ENCODE results near the gene EIF3L. TPM values are rescaled to one million over a fixed set of nuclear protein-coding genes. Genes with fewer than 3 reads are reported as not detected.
A peak's percentile ranks its signal among the peaks of the same experiment; 100 is the strongest.
"Not testable (repeated sequence)": the region's sequence is repeated elsewhere in the genome, so short reads cannot be mapped to it uniquely, and the experiment has no call there.

The EIF3L gene
- total RNA-seq (100 to 1,000 TPM; 383 to 586 (median 525) TPM), polyA plus RNA-seq (100 to 1,000 TPM; 338 to 419 TPM), total RNA-seq (268 reads per million, percentile 95 among the genes with 10 or more reads in this experiment)

- ChIA-PET CTCF (interaction anchor here (0.6 to 2.4 kb wide), 4 partner anchors 11 to 227 kb away, joined by 3 to 8 read pairs (median 3); no protein-coding TSS in a partner anchor), POLR2A (interaction anchor here (0.7 to 1.9 kb wide), 3 partner anchors 14 to 241 kb away, joined by 4 to 6 read pairs (median 4); partner anchors contain the start of gene GGA1)
- peaks cover 7 to 25% (median 13%) of the 10 kb centered on the region in 3 experiments for H3K36me3 ChIP-seq (ENCODE audit: control insufficient read depth in 2 of 3, insufficient read depth in 3 of 3, low read length in 3 of 3)
- H3K27ac ChIP-seq (ENCODE audit: low read depth, low read length), result peak within 1 kb of the TSS; percentile 79
- ATAC-seq, result peak; percentile 79
- H3K4me3 Mint-ChIP-seq, result peak within 1 kb of the TSS; percentile 91 to 99 (median 95)
- peak within 1 kb of the TSS; percentile 77 for H3K4me3 ChIP-seq (ENCODE audit: low read length)
- H3K9me3 Mint-ChIP-seq, result peaks cover 0 to 4% (median 0%) of the 10 kb centered on the region in 11 donors
- H3K27me3 Mint-ChIP-seq, result no peaks in the 10 kb centered on the region
- peaks cover 26 to 60% (median 50%) of the 10 kb centered on the region in 7 donors for H3K4me1 Mint-ChIP-seq
- no peaks in the 10 kb centered on the region for H3K9me3 ChIP-seq (ENCODE audit: control insufficient read depth in 2 of 3, low read length in 3 of 3)
- intact Hi-C loops (cut with micrococcal nuclease), result loop anchor here (1.0 to 10.0 kb wide), 10 partner anchors 14 to 619 kb away; partner anchors contain the start of genes GGA1 (in 2 of the 2), GCAT (in 1 of the 2), LGALS1 (in 1 of the 2) and NOL12 (in 1 of the 2)
- peak; percentile 79 to 90 (median 84) for DNase-seq
- H3K27me3 ChIP-seq (ENCODE audit: control insufficient read depth in 2 of 2, insufficient read depth in 2 of 2, low read length in 2 of 2), result no peaks in the 10 kb centered on the region
- H3K36me3 Mint-ChIP-seq, result peaks cover 4 to 31% (median 18%) of the 10 kb centered on the region in 5 donors
- peak within 1 kb of the TSS; percentile 89 to 100 (median 98) for H3K27ac Mint-ChIP-seq
- peaks cover 21 to 26% of the 10 kb centered on the region in 2 donors for H3K4me1 ChIP-seq (ENCODE audit: control insufficient read depth in 2 of 2, insufficient read depth in 2 of 2, low read length in 2 of 2)
Measured at GRCh38 chr22:37849089-37849751, at the start of gene EIF3L. Gene EIF3L, plus strand, starts transcription at chr22:37849419. Its CDS starts 31 bp downstream, at chr22:37849450.

DNA sequence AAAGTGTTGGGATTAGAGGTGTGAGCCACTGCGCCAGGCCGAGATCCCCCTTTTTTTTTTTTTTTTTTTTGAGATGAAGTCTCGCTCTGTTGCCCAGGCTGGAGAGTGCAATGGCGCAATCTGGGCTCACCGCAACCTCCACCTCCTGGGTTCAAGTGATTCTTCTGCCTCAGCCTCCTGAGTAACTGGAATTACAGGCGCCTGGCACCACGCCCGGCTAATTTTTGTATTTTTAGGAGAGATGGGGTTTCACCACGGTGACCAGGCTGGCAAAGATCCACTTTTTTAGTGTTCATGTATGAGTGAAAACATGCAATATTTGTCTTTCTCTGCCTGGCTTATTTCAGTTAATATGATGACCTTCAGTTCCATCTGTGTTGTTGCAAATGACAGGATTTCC is 49.2 kb upstream of the EIF3L start:
- CTCF ChIA-PET; H3K4me3 ChIP-seq (ENCODE audit: low read length); ATAC-seq; H3K36me3 ChIP-seq (ENCODE audit: control insufficient read depth in 2 of 3, insufficient read depth in 3 of 3, low read length in 3 of 3); H3K27ac ChIP-seq (ENCODE audit: low read depth, low read length); DNase-seq; POLR2A ChIA-PET; H3K36me3 Mint-ChIP-seq; H3K27me3 ChIP-seq (ENCODE audit: control insufficient read depth in 2 of 2, insufficient read depth in 2 of 2, low read length in 2 of 2); H3K9me3 ChIP-seq (ENCODE audit: control insufficient read depth in 2 of 3, low read length in 3 of 3); H3K9me3 Mint-ChIP-seq: not testable (repeated sequence)
- H3K27ac Mint-ChIP-seq, result peak overlapping the region in 1 of 9 donors; percentile 36
- H3K4me1 Mint-ChIP-seq, result peaks cover 0 to 20% (median 18%) of the 10 kb centered on the region in 7 donors
- H3K27me3 Mint-ChIP-seq, result peaks cover 0 to 35% (median 12%) of the 10 kb centered on the region in 5 donors
- peaks cover 0 to 15% of the 10 kb centered on the region in 2 donors for H3K4me1 ChIP-seq (ENCODE audit: control insufficient read depth in 2 of 2, insufficient read depth in 2 of 2, low read length in 2 of 2)
- intact Hi-C loops (cut with micrococcal nuclease), result loop anchor here (10.0 kb wide), 3 partner anchors 115 to 385 kb away; partner anchors contain the start of genes NOL12 (in 1 of the 2) and PLA2G6 (in 1 of the 2)
- H3K4me3 Mint-ChIP-seq, result peak overlapping the region in 1 of 10 donors; percentile 3

- Mint-ChIP-seq H3K27ac (peak overlapping the region in 1 of 9 donors; percentile 58), H3K4me3 (peak overlapping the region; percentile 76 to 90 (median 84)), H3K27me3 (peaks cover 4 to 44% (median 24%) of the 10 kb centered on the region in 5 donors), H3K9me3 (peaks cover 0 to 1% (median 0%) of the 10 kb centered on the region in 11 donors), H3K4me1 (peaks cover 15 to 37% (median 34%) of the 10 kb centered on the region in 7 donors), H3K36me3 (peaks cover 0 to 5% (median 0%) of the 10 kb centered on the region in 5 donors)
- Histone ChIP-seq H3K27me3 (ENCODE audit: control insufficient read depth in 2 of 2, insufficient read depth in 2 of 2, low read length in 2 of 2) (peaks cover 0 to 13% of the 10 kb centered on the region in 2 donors), H3K27ac (ENCODE audit: low read depth, low read length) (no peak overlapping the region), H3K4me3 (ENCODE audit: low read length) (peak overlapping the region; percentile 64), H3K4me1 (ENCODE audit: control insufficient read depth in 2 of 2, insufficient read depth in 2 of 2, low read length in 2 of 2) (peaks cover 0 to 32% of the 10 kb centered on the region in 2 donors), H3K36me3 (ENCODE audit: control insufficient read depth in 2 of 3, insufficient read depth in 3 of 3, low read length in 3 of 3) (no peaks in the 10 kb centered on the region), H3K9me3 (ENCODE audit: control insufficient read depth in 2 of 3, low read length in 3 of 3) (no peaks in the 10 kb centered on the region)
- ATAC-seq (no peak), DNase-seq (no peak)
- CTCF ChIA-PET, result no interaction called here
- intact Hi-C loops (cut with micrococcal nuclease), result loop anchor here (10.0 kb wide), 3 partner anchors 117 to 383 kb away; partner anchors contain the start of genes NOL12 (in 1 of the 2) and PLA2G6 (in 1 of the 2)
- POLR2A ChIA-PET, result interaction anchor here (0.5 to 1.4 kb wide), 2 partner anchors 132 to 596 kb away, joined by 3 to 4 read pairs; no protein-coding TSS in a partner anchor
Measured at GRCh38 chr22:37801946-37802309, 47.3 kb upstream of the EIF3L start.

GRCh38 chr22:37802310-37803194 is 46.7 kb upstream of the EIF3L start:
- CTCF ChIA-PET, result no interaction called here
- Histone ChIP-seq H3K27me3 (ENCODE audit: control insufficient read depth in 2 of 2, insufficient read depth in 2 of 2, low read length in 2 of 2) (peaks cover 0 to 16% of the 10 kb centered on the region in 2 donors), H3K27ac (ENCODE audit: low read depth, low read length) (peak overlapping the region; percentile 18), H3K36me3 (ENCODE audit: control insufficient read depth in 2 of 3, insufficient read depth in 3 of 3, low read length in 3 of 3) (no peaks in the 10 kb centered on the region), H3K4me3 (ENCODE audit: low read length) (peak overlapping the region; percentile 64), H3K4me1 (ENCODE audit: control insufficient read depth in 2 of 2, insufficient read depth in 2 of 2, low read length in 2 of 2) (peaks cover 4 to 32% of the 10 kb centered on the region in 2 donors), H3K9me3 (ENCODE audit: control insufficient read depth in 2 of 3, low read length in 3 of 3) (no peaks in the 10 kb centered on the region)
- H3K27me3 Mint-ChIP-seq, result peaks cover 4 to 49% (median 24%) of the 10 kb centered on the region in 5 donors
- peaks cover 0 to 5% (median 0%) of the 10 kb centered on the region in 5 donors for H3K36me3 Mint-ChIP-seq
- peak overlapping the region; percentile 54 to 90 (median 82) for H3K4me3 Mint-ChIP-seq
- H3K4me1 Mint-ChIP-seq, result peaks cover 15 to 42% (median 39%) of the 10 kb centered on the region in 7 donors
- DNase-seq (peak in 1 of 9 donors; percentile 40), ATAC-seq (peak; percentile 45)
- POLR2A ChIA-PET, result interaction anchor here (0.5 to 1.4 kb wide), 2 partner anchors 132 to 595 kb away, joined by 3 to 4 read pairs; no protein-coding TSS in a partner anchor
- peaks cover 0 to 2% (median 0%) of the 10 kb centered on the region in 11 donors for H3K9me3 Mint-ChIP-seq
- intact Hi-C loops (cut with micrococcal nuclease), result loop anchor here (10.0 kb wide), 3 partner anchors 118 to 382 kb away; partner anchors contain the start of genes NOL12 (in 1 of the 2) and PLA2G6 (in 1 of the 2)
- peak overlapping the region in 6 of 9 donors; percentile 5 to 52 (median 10) for H3K27ac Mint-ChIP-seq

- peaks cover 0 to 19% of the 10 kb centered on the region in 2 donors for H3K27me3 ChIP-seq (ENCODE audit: control insufficient read depth in 2 of 2, insufficient read depth in 2 of 2, low read length in 2 of 2)
- Mint-ChIP-seq H3K4me3 (peak overlapping the region; percentile 54 to 85 (median 78)), H3K4me1 (peaks cover 15 to 45% (median 43%) of the 10 kb centered on the region in 7 donors), H3K36me3 (peaks cover 0 to 5% (median 0%) of the 10 kb centered on the region in 5 donors), H3K27me3 (peaks cover 4 to 50% (median 26%) of the 10 kb centered on the region in 5 donors), H3K9me3 (peaks cover 0 to 2% (median 0%) of the 10 kb centered on the region in 11 donors), H3K27ac (peak overlapping the region in 4 of 9 donors; percentile 5 to 52 (median 19))
- no peaks in the 10 kb centered on the region for H3K9me3 ChIP-seq (ENCODE audit: control insufficient read depth in 2 of 3, low read length in 3 of 3)
- intact Hi-C loops (cut with micrococcal nuclease), result loop anchor here (10.0 kb wide), 3 partner anchors 118 to 382 kb away; partner anchors contain the start of genes NOL12 (in 1 of the 2) and PLA2G6 (in 1 of the 2)
- H3K36me3 ChIP-seq (ENCODE audit: control insufficient read depth in 2 of 3, insufficient read depth in 3 of 3, low read length in 3 of 3), result no peaks in the 10 kb centered on the region
- DNase-seq (no peak), ATAC-seq (no peak)
- H3K4me1 ChIP-seq (ENCODE audit: control insufficient read depth in 2 of 2, insufficient read depth in 2 of 2, low read length in 2 of 2), result peaks cover 10 to 32% of the 10 kb centered on the region in 2 donors
- POLR2A ChIA-PET, result interaction anchor here (1.4 kb wide), 1 partner anchor 133 kb away, joined by 3 read pairs; no protein-coding TSS in a partner anchor
- CTCF ChIA-PET, result no interaction called here
- peak overlapping the region; percentile 64 for H3K4me3 ChIP-seq (ENCODE audit: low read length)
- H3K27ac ChIP-seq (ENCODE audit: low read depth, low read length), result no peak overlapping the region
Measured at GRCh38 chr22:37803195-37803638, 46.0 kb upstream of the EIF3L start.
